Occipital lobe (tissue), 2 donors: Measurements from ENCODE around the gene PLCL2. TPM values are rescaled to one million over a fixed set of nuclear protein-coding genes. Genes with fewer than 3 reads are reported as not detected.

Experiments used
- DNase-seq: peaks from one replicate; lab custom pipeline; 2025; lab: John Stamatoyannopoulos, UW
- total RNA-seq: library from RNA; depleted of rRNA; stranded (reverse); fragments of >200 nt; gene quantifications from one replicate; pipeline ENCODE4 v1.2.3, GENCODE V29; 2014

The PLCL2 gene
- total RNA-seq, 1 donor from 2014 or later, result 128 TPM

DNA sequence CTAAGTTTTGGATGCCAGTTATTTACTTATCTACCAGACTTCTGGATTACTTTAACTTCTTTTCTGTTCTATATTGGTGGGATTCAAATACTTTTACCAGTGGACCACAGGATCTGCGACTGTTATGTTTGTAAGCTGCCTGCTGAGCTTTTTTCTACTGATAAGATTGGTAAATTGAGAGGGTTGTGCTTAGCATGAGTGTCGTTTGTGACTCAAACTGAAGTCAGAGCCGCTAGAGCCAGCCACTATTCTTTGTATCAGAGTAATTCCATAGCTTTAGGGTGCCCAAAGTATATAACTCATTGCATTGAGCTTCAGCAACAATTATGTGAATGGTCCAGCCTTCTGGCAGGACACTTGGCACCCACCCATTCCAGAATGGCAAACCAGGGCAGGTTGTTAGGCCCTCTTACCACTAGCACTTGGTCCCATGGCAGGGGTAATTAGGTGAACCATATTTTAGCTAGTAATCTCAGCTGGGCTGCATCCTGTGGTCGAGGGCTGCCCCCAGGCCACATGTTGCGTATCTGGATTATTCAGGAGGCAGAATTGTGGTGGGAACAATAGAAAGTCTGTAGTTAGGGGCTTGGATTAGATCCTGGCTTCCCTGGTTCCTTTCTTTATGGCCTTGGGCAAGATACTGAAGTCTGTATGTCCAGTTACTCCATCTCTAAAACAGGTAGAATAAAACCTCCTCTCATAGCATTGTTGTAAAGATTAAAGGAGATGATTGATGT, 6.0 kb downstream of the PLCL2 start:
- DNase-seq, result no peak

DNA sequence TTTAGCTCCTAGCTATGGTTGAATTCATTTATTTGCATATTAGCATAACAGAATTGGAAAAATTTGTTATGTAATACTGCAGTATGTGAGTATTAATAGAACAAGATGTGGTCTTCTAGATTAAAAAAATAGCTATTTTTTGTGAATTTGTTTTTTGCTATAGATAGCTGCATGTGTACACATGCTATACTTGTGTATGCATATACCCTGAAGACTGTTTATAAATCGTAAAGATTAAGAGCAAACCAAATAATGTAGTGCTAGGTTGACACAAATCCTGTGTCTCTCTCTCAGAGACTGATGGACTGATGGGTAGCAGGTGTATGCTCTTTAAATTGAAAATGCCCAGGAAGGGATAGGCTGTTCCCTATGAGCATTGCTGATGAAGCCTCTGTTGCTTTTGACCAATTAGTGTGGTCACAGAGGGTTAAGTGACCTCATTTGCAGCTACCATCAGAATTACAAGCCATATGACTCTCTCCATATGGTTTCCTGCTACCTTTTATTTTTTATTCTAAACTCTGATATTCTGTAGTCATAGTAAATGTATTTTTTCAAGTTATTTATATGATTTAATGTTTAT, 9.0 kb downstream of the PLCL2 start:
- no peak for DNase-seq

GRCh38 chr3:16896094-16896627, 11.4 kb downstream of the PLCL2 start:
- DNase-seq, result no peak

DNA sequence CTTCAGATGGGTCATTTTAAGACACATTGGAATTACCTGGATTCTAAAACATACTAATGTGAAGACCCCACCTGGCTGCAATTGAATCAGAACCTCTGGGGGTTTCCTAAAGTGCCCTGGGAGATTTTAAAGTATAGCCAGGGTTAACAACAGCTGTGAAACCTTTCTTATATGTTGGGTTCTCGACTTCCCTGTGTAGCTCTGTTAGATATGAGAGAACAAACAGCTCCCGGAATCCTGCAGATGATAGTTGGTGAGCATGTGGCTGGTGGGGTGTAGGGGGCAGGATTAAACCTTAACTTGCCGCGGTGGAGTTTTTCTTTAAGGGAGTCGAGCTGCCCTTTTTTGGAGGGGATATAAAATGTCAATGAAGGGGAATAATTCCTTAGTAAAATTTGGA, 12.1 kb downstream of the PLCL2 start:
- DNase-seq, result no peak

DNA sequence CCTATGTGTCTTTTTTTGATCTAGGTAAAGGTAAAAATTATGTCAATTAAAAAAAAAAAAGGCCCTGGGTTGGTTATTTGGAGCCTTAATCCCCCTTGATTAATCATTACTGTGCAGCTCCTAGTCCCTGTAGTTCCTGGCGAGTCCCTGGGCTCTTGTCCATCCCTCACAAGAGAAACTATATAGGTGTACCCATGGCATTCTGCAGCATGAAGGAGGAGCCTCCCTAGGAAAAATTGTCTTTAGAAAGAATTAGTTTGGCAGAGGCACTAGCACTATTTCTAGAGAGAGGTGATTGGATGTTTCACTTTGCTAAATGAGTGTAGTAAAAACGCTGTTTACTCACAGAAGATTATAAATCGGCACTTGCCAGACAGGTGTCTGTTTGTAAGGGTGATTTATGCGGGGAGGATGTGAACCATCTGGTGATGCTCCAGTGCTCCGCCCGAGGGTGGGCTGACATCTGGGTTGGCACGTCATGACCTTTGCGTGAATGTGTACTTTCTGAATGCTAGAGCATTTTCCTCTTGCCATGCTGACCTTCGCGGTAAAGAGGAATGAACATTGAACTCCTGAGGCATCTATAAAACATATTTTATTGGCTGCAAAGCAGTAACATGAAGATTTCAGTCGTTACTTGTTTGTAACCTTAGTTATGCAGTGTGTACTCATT, 12.6 kb downstream of the PLCL2 start:
- no peak for DNase-seq

DNA sequence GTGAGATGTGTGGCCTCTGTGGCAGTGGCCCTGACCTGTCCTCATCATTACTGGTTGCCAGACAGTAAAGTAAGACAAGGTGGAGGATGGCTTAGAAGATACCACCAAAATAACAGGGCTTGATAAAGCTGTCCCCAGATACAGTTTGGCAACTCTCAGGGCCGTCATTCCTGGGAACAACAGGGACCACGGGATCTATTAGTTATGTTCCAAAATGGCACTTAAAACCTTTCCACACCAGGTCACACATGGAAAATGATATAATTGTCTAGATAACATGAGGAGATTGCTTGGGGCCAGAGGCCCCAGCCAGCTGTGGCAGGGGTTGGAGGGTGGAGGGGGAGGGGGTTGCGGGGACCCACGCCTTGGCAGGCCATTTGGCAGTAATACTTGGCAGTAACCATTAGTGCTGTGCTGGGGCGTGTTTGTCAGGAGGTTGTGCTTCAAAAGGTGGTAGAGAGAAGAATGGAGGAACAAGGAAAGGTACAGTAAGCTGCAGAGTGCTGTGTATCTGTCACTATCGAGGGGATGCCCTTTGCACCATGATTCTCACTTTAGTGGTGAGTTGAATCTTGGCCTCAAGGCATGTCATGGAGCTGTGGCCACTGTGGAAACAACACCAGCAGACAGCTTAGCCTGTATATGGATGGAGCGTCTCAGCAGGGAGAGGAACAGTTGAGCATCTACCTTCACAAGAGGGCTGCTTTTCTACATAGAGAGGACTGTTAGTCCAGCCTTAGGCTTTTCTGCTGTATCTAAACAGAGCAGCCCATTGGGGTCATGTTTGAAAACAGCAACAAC, 14.0 kb downstream of the PLCL2 start:
- DNase-seq, result no peak

- no peak for DNase-seq
Observed at GRCh38 chr3:16899919-16900318, 15.2 kb downstream of the PLCL2 start.

DNA sequence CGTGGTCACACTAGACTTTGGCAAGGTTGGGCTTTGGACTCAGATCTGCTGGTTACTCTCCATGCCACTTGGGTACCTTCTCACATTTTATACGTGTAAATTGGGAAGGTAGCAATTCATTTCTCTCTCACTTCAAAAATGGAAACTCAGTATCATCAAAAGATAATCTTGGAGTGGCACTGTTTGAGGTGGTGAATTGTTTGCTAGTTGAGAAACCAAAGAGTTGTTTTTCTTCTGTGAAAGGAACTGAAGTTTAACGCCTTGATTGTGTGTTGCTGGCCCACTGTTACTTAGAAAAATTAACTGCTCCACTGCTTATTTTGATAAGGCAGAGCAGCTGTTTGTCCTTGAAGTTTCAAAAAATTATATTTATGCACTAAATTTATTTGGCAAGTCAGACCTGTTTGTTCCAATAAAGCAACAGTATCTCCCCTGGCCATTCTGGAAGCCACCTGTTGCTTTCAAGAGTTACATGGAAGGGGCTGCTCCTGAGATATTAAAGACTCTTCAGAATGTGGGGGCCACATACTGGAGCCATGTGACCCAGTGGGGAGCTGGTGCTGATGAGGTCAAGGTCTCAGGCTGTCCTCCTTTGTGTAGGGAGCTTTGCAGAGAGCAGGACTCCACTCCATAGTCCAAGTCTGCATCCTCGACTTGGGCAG, 16.2 kb downstream of the PLCL2 start:
- DNase-seq, result no peak

- no peak for DNase-seq
Observed at GRCh38 chr3:16904423-16905417, 20.0 kb downstream of the PLCL2 start.

GRCh38 chr3:16905704-16906103, 20.9 kb downstream of the PLCL2 start:
- no peak for DNase-seq

GRCh38 chr3:16906682-16907081, 21.9 kb downstream of the PLCL2 start:
- no peak for DNase-seq

- DNase-seq, result no peak
Observed at GRCh38 chr3:16907243-16907642, 22.5 kb downstream of the PLCL2 start.

DNA sequence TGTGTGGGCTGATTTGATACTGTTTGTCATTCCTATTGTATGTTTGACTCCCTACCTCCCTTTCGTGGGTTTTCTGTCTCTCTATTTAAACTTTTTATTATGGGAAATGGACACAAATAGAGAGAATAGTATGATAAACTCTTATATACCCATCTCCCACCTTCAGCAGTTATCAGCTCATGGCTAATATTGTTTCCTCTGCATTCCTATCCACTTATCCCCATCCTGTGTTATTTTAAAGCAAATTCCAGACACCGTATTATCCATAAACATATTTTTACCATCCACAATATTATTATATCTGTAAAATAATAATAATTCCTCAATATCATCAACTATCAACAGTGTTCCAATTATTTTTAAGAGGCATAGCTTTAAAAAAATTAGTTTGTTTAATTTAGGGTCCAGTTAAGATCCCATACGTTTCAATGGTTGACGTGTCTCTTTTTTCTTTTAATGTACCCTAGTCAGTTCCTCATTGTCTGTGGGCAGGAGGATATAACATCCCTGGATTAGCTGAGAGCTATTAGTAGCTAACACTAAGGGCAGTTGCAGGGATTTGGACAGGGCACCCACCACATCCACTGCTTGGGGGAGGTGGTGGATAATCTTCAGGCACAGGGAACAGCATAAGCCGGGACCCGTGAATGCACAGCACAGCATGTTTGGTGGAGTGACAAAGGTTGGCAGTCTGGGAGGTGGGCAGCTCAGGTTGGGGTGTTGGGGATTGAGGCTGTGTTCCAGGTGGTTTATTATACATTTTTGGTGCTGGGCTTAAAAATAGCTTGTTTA, 23.5 kb downstream of the PLCL2 start:
- no peak for DNase-seq

DNA sequence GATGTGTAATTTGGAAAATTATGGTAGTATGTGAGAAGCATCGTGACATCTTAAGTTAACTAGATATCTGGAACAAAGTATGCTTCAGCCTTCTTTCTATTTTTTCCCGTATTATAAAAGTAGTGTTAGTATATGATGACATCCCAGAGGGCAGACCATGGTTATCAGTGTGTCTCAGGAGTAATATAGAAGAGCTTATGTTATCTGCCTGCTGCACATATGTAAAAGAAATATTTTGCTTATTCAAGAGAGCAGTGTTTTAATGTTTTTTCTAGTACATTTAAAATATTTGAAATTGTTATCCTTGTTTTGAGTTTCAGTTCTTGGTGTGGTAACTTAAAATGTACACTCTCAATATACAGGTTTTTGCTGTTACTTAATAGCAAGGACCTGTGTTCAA, 24.1 kb downstream of the PLCL2 start:
- no peak for DNase-seq

DNA sequence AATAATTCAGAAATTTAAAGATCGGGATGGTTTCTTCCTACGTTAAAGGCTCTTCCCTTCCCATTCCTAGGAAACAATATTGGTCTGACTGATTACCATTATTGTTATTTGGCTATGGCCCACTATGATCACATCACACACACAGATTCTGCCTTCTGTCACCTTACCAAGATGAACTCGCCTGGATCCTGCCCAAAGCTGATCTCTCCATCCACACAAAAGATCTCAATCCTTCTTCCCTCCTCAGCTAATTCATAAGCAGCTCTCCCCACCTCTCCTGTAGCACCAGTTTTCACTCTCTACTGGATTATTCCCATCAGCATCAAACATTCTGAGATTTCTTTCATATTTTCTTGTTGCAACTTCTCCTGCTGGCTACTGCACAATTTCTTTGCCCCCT, 25.0 kb downstream of the PLCL2 start:
- DNase-seq, result no peak

DNA sequence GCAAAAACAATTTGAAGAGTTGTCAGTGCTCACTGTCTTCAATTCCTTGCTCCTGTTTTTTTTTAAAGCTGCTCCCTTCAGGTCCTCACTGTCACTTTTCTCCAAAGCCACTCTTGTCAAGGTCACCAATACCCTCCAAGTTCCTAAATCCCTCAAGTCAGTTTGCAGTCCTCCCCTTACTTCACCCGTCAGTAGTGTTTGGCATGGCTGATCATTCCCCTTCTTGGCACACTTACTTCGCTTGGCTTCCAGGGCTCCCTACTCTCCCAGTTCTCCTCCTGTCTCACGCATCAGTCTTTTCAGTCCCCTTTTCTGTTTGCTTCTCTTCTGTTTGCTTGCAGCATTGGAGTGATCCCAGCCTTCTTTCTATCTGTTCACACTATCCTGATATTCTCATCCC, 25.5 kb downstream of the PLCL2 start:
- DNase-seq, result no peak

DNA sequence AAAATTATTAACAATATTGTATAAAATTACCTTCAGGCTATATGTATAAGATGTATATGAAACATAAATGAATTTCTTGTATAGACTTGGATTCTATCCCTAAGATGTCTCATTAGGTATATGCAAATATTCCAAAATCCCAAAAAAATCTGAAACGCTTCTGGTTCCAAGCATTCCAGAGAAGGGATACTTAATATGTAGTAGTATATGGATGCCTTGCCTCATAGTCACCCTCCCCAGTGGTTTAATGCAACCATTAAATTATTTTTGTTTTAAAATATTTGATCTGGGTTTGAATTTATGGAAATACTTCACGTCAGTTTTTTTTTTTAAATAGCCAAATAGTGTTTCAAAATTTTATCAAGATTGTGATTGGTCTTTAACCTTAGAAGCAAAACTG, 27.2 kb downstream of the PLCL2 start:
- no peak for DNase-seq

- no peak for DNase-seq
Observed at GRCh38 chr3:16912400-16913263, 27.9 kb downstream of the PLCL2 start.
